Progenitor cell of endocrine pancreas (in vitro differentiated cells): Measurements from ENCODE around the gene EXOSC1. TPM values are rescaled to one million over a fixed set of nuclear protein-coding genes. Genes with fewer than 3 reads are reported as not detected.

Source experiments
- DNase-seq: peaks from one replicate; pipeline ENCODE4 v3.0.0; 2021; ENCODE audit warnings: low spot score; ENCODE audit not compliant: unreplicated experiment
- H3K27ac Mint-ChIP-seq: 2 replicates; pipeline ENCODE4 v1.8.0; 2021; ENCODE audit warnings: mild to moderate bottlenecking, moderate library complexity, mixed read lengths
- H3K27me3 Mint-ChIP-seq: 2 replicates; pipeline ENCODE4 v1.8.0; 2021; ENCODE audit warnings: mixed read lengths
- H3K36me3 Mint-ChIP-seq: 2 replicates; pipeline ENCODE4 v1.8.0; 2022; ENCODE audit warnings: mixed read lengths; ENCODE audit not compliant: insufficient read depth
- H3K4me1 Mint-ChIP-seq: 2 replicates; pipeline ENCODE4 v1.8.0; 2021; ENCODE audit warnings: low read depth, mixed read lengths
- H3K4me3 Mint-ChIP-seq: 2 replicates; pipeline ENCODE4 v1.8.0; 2021; ENCODE audit warnings: low read depth, mild to moderate bottlenecking, moderate library complexity, mixed read lengths
- H3K9me3 Mint-ChIP-seq: 2 replicates; pipeline ENCODE4 v1.8.0; 2021; ENCODE audit warnings: low read depth, mixed read lengths
- total RNA-seq: library from RNA; stranded (reverse); gene quantifications from 2 replicates; pipeline ENCODE4 v1.2.1, GENCODE V29; 2021
- TF ChIP-seq, protein P1 (sequence below): fragments of 200-600 bp; sonication (generic); IDR thresholded peaks from one replicate; pipeline ENCODE4 v1.5.0; 2021; ENCODE audit warnings: antibody characterized with exemption, mild to moderate bottlenecking; ENCODE audit not compliant: unreplicated experiment

EXOSC1 gene
- total RNA-seq, 1 donor from 2014 or later: 38.0 TPM

DNA sequence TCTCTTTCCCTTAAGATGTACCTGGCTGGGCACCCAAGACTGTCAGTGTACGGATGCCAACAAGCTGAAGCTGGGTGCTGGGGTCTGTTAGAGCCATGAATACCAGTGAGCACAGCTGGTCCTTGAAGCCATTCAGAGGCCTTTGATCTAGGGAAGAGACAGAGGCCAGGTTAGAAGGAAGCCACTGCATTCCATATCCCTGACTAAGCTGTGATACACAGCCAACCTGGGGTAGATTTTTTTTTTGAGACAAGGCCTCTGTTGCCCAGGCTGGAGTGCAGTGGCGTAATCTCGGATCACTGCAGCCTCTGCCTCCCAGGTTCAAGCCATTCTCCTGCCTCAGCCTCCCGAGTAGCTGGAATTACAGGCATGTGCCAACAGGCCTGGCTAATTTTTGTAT, 20.9 kb upstream of the EXOSC1 start:
- peaks cover 2% of the 10 kb centered on the region for H3K4me1 Mint-ChIP-seq
- no peak for DNase-seq
- no peak overlapping the region for H3K4me3 Mint-ChIP-seq
- no peak overlapping the region for H3K27ac Mint-ChIP-seq
- TF ChIP-seq, protein P1, sequence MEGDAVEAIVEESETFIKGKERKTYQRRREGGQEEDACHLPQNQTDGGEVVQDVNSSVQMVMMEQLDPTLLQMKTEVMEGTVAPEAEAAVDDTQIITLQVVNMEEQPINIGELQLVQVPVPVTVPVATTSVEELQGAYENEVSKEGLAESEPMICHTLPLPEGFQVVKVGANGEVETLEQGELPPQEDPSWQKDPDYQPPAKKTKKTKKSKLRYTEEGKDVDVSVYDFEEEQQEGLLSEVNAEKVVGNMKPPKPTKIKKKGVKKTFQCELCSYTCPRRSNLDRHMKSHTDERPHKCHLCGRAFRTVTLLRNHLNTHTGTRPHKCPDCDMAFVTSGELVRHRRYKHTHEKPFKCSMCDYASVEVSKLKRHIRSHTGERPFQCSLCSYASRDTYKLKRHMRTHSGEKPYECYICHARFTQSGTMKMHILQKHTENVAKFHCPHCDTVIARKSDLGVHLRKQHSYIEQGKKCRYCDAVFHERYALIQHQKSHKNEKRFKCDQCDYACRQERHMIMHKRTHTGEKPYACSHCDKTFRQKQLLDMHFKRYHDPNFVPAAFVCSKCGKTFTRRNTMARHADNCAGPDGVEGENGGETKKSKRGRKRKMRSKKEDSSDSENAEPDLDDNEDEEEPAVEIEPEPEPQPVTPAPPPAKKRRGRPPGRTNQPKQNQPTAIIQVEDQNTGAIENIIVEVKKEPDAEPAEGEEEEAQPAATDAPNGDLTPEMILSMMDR: no peak
- H3K36me3 Mint-ChIP-seq: peaks cover 20% of the 10 kb centered on the region
- H3K9me3 Mint-ChIP-seq: no peaks in the 10 kb centered on the region
- no peaks in the 10 kb centered on the region for H3K27me3 Mint-ChIP-seq

- H3K9me3 Mint-ChIP-seq: no peaks in the 10 kb centered on the region
- H3K36me3 Mint-ChIP-seq: peaks cover 20% of the 10 kb centered on the region
- DNase-seq: no peak
- no peaks in the 10 kb centered on the region for H3K27me3 Mint-ChIP-seq
- TF ChIP-seq, protein P1: no peak
- no peak overlapping the region for H3K27ac Mint-ChIP-seq
- peaks cover 2% of the 10 kb centered on the region for H3K4me1 Mint-ChIP-seq
- H3K4me3 Mint-ChIP-seq: no peak overlapping the region
Measured at GRCh38 chr10:97465982-97466381, 20.2 kb upstream of the EXOSC1 start.

GRCh38 chr10:97464226-97464625, 18.4 kb upstream of the EXOSC1 start:
- no peak for DNase-seq
- no peaks in the 10 kb centered on the region for H3K9me3 Mint-ChIP-seq
- no peaks in the 10 kb centered on the region for H3K27me3 Mint-ChIP-seq
- H3K36me3 Mint-ChIP-seq: peaks cover 22% of the 10 kb centered on the region
- no peak overlapping the region for H3K27ac Mint-ChIP-seq
- H3K4me3 Mint-ChIP-seq: no peak overlapping the region
- H3K4me1 Mint-ChIP-seq: peaks cover 2% of the 10 kb centered on the region
- TF ChIP-seq, protein P1: no peak

GRCh38 chr10:97463363-97464132, 17.7 kb upstream of the EXOSC1 start:
- Mint-ChIP-seq H3K36me3 (peaks cover 24% of the 10 kb centered on the region), H3K27me3 (no peaks in the 10 kb centered on the region), H3K4me3 (no peak overlapping the region), H3K4me1 (peaks cover 2% of the 10 kb centered on the region), H3K27ac (peak overlapping the region; percentile 71), H3K9me3 (no peaks in the 10 kb centered on the region)
- DNase-seq: peak; percentile 47
- TF ChIP-seq, protein P1: peak; percentile 86

GRCh38 chr10:97462309-97462708, 16.5 kb upstream of the EXOSC1 start:
- peak overlapping the region; percentile 67 for H3K27ac Mint-ChIP-seq
- H3K36me3 Mint-ChIP-seq: peaks cover 29% of the 10 kb centered on the region

More at GRCh38 chr10:97462309-97462708, 16.5 kb upstream of the EXOSC1 start:
- Mint-ChIP-seq H3K4me1 (peaks cover 2% of the 10 kb centered on the region), H3K27me3 (no peaks in the 10 kb centered on the region), H3K4me3 (no peak overlapping the region), H3K9me3 (no peaks in the 10 kb centered on the region)
- TF ChIP-seq, protein P1: no peak
- no peak for DNase-seq
